Measurements from ENCODE around the gene CLEC4G. TPM values are rescaled to one million over a fixed set of nuclear protein-coding genes. Genes with fewer than 3 reads are reported as not detected.

The CLEC4G gene
- total RNA-seq, 1 experiment from 2014 or later = not detected

DNA sequence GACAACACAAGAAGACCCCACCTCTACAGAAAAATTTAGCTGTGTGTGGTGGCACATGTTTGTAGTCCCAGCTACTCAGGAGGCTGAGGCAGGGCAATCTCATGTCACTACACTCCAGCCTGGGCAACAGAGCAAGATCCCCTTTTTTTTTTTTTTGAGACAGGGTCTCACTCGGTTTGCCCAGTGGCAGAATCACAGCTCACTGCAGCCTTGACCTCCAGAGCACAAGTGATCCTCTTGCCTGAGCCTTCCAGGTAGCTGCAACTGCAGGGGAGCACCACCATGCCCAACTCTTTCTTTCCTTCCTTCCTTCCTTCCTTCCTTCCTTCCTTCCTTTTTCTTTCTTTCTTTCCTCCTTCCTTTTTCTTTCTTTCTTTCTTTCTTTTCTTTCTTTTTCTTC lies 4.2 kb upstream of the CLEC4G start:
- Mint-ChIP-seq H3K27ac (ENCODE audit: unreplicated experiment) (no peak overlapping the region), H3K27me3 (ENCODE audit: unreplicated experiment) (peaks cover 79% of the 10 kb centered on the region), H3K36me3 (ENCODE audit: insufficient read depth, unreplicated experiment) (no peaks in the 10 kb centered on the region), H3K4me3 (ENCODE audit: low read depth, unreplicated experiment) (no peak overlapping the region), H3K9me3 (ENCODE audit: low read depth, unreplicated experiment) (no peaks in the 10 kb centered on the region), H3K4me1 (ENCODE audit: low read depth, unreplicated experiment) (no peaks in the 10 kb centered on the region)
- CTCF ChIA-PET = no interaction called here
- no peak for DNase-seq
- intact Hi-C loops (cut with micrococcal nuclease; ENCODE audit: unreplicated experiment) = no loop called here
- TF ChIP-seq, protein P1, sequence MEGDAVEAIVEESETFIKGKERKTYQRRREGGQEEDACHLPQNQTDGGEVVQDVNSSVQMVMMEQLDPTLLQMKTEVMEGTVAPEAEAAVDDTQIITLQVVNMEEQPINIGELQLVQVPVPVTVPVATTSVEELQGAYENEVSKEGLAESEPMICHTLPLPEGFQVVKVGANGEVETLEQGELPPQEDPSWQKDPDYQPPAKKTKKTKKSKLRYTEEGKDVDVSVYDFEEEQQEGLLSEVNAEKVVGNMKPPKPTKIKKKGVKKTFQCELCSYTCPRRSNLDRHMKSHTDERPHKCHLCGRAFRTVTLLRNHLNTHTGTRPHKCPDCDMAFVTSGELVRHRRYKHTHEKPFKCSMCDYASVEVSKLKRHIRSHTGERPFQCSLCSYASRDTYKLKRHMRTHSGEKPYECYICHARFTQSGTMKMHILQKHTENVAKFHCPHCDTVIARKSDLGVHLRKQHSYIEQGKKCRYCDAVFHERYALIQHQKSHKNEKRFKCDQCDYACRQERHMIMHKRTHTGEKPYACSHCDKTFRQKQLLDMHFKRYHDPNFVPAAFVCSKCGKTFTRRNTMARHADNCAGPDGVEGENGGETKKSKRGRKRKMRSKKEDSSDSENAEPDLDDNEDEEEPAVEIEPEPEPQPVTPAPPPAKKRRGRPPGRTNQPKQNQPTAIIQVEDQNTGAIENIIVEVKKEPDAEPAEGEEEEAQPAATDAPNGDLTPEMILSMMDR (IDR thresholded peaks at IDR 0.05; ENCODE audit: unreplicated experiment) = no peak
- BruUV-seq (replicated peaks) = no TSS peak

DNA sequence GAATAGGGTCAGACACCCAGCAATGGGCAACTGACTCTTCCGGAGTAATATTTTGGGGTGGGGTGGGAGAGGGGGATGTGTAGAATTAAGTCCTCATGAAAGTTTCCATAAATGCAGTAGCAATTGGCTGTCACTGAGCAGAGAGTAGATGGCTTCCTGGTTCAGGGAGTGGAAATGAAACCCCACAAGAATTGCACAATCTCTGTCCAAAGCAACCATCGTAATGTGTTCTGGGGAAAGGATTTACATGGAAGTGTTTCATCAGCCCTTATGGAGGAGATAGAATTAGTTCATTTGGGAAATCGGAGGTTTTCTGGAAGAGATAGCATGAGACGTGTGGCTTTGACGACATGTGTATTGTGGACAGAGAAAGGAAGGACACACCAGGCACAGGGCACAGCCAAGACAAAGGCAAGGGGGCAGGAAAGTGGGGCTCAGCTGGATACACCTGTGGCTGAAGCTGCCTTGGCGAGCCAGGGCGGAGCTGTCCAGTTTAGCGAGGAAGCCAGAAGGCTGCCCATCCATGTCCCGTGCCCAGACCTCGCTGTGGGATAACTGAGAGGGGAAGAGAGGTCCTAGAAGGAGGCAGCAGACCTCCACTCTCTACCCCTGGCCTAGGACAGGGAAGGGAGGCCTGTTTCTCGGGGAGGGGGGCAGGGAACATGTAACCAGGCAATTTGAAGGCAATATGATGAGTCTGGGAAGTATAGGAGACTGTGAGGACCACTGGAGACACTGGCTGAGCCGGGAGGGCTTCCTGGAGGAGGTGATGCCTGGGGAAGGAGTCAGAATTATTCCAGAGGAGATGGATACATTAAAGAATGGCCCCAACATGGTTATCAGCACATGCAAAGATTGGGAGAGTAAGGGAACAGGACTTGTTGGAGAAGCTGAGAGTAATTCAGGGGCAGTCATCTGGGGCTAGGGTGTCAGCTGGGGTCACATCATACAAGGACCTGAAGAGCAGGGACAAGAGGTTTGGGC lies 2.6 kb upstream of the CLEC4G start:
- TF ChIP-seq, protein P1 (IDR thresholded peaks at IDR 0.05; ENCODE audit: unreplicated experiment) = no peak
- no TSS peak for BruUV-seq (replicated peaks)
- no peaks in the 10 kb centered on the region for H3K36me3 Mint-ChIP-seq (ENCODE audit: insufficient read depth, unreplicated experiment)
- intact Hi-C loops (cut with micrococcal nuclease; ENCODE audit: unreplicated experiment) = no loop called here
- H3K4me3 Mint-ChIP-seq (ENCODE audit: low read depth, unreplicated experiment) = no peak overlapping the region
- no peak for DNase-seq
- no peaks in the 10 kb centered on the region for H3K9me3 Mint-ChIP-seq (ENCODE audit: low read depth, unreplicated experiment)
- CTCF ChIA-PET = interaction anchor here (0.6 kb wide), 1 partner anchor 186 kb away, joined by 3 read pairs; no protein-coding TSS in a partner anchor
- no peak overlapping the region for H3K27ac Mint-ChIP-seq (ENCODE audit: unreplicated experiment)
- H3K4me1 Mint-ChIP-seq (ENCODE audit: low read depth, unreplicated experiment) = no peaks in the 10 kb centered on the region
- peaks cover 72% of the 10 kb centered on the region for H3K27me3 Mint-ChIP-seq (ENCODE audit: unreplicated experiment)

DNA sequence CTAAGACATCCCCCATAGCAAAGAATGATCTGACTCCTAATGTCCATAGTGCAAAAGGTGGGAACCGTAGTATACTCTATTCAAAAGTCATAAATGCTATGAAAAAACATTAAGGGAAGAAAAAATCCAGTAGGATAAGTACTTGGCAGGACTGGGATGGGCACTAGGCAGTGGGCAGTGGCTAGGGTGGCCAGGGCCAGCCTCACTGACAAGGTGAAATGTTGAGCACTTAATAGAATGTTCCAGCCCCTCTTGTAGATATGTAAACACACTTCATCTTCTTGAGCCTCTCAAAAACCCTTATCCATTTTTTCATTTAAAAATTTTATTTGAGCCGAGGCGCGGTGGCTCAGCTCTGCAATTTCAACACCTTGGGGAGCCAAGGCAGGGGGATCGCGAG lies 1.5 kb upstream of the CLEC4G start:
- no TSS peak for BruUV-seq (replicated peaks)
- DNase-seq = no peak
- Mint-ChIP-seq H3K27ac (ENCODE audit: unreplicated experiment) (no peak overlapping the region), H3K4me3 (ENCODE audit: low read depth, unreplicated experiment) (no peak overlapping the region), H3K9me3 (ENCODE audit: low read depth, unreplicated experiment) (no peaks in the 10 kb centered on the region), H3K4me1 (ENCODE audit: low read depth, unreplicated experiment) (no peaks in the 10 kb centered on the region), H3K27me3 (ENCODE audit: unreplicated experiment) (peaks cover 72% of the 10 kb centered on the region), H3K36me3 (ENCODE audit: insufficient read depth, unreplicated experiment) (no peaks in the 10 kb centered on the region)
- CTCF ChIA-PET = no interaction called here
- intact Hi-C loops (cut with micrococcal nuclease; ENCODE audit: unreplicated experiment) = no loop called here
- TF ChIP-seq, protein P1 (IDR thresholded peaks at IDR 0.05; ENCODE audit: unreplicated experiment) = no peak

DNA sequence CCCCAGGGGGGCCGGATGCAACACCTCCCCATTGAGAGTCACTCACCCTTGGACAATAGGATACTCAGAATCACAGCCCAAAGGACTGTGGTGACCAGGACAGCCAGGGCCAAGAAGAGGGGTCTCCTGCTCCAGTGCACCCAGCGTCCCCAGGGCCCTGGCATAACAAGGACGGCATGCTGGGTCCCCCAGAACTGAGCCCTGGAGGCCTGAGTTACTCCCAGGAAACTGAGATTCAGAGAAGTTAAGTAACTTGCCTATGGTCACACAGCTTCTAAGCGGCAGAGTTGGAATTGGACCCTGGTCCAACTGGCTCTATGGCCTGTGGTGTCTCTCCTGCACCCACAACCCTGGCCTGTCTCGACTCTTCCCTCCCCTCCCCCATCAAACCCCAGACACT lies 295 bp downstream of the CLEC4G start:
- no peak for DNase-seq
- peaks cover 80% of the 10 kb centered on the region for H3K27me3 Mint-ChIP-seq (ENCODE audit: unreplicated experiment)
- CTCF ChIA-PET = no interaction called here
- H3K27ac Mint-ChIP-seq (ENCODE audit: unreplicated experiment) = no peak overlapping the region
- no peak overlapping the region for H3K4me3 Mint-ChIP-seq (ENCODE audit: low read depth, unreplicated experiment)
- TF ChIP-seq, protein P1 (IDR thresholded peaks at IDR 0.05; ENCODE audit: unreplicated experiment) = no peak
- no peaks in the 10 kb centered on the region for H3K9me3 Mint-ChIP-seq (ENCODE audit: low read depth, unreplicated experiment)
- BruUV-seq (replicated peaks) = no TSS peak
- intact Hi-C loops (cut with micrococcal nuclease; ENCODE audit: unreplicated experiment) = no loop called here
- H3K4me1 Mint-ChIP-seq (ENCODE audit: low read depth, unreplicated experiment) = no peaks in the 10 kb centered on the region
- no peaks in the 10 kb centered on the region for H3K36me3 Mint-ChIP-seq (ENCODE audit: insufficient read depth, unreplicated experiment)

All from Calu3 (cell line).